Right lobe of liver (tissue), 4 donors: ENCODE measurements around the gene ERCC2.

ENCODE experiments used
- POLR2A ChIP-seq: fragments of 450-650 bp; IDR thresholded peaks from one replicate; pipeline ENCODE4 v1.6.1; 2017; ENCODE audit warnings: antibody characterized with exemption, mild to moderate bottlenecking
- TF ChIP-seq, protein P1 (sequence below), 4 donors: fragments of 200-600 bp in 3 of 4; fragments of 450-650 bp in 1 of 4; IDR thresholded peaks; one replicate each; pipeline versions ENCODE4 v1.5.1 to v1.8.0; 2016 to 2022; ENCODE audit warnings: antibody characterized with exemption in 4 of 4, mild to moderate bottlenecking in 2 of 4
- donor health status: DM: no; HTN: no; CAD: no.
- donor health status: DM: no; HTN: no; CAD: no.
- donor health status: DM: no; HTN: yes; CAD: no.

DNA sequence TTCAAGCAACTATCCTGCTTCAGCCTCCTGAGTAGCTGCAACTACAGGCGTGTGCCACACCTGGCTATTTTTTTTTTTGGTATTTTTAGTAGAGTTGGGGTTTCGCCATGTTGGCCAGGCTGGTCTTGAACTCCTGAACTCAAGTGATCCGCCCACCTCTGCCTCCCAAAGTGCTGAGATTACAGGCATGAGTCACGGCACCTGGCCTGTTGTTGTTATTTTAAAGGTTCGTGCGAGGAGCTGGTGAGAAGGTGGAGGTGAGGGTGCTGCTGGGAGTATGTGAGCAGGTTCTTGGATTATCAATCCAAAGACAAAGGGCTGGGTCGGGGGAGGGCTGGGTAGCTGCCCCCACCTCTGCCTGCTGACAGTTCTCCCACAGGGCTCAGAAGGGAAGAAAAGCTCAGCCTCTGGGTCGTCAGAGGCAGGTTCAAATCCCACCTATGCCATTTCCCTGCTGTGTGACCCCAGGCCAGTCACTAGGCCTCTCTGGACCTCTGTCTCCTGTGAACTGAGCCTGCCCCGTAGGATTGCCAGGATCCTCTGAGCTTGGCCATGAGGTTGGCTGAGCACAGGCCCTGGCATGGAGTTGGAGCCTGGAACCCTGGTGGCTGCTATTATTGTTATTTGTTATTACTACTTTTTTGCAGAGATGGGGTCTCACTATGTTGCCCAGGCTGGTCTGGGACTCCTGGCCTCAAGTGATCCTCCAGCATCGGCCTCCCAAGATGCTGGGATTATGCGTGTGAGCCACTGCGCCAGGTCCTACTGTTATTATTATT lies 49.2 kb downstream of the ERCC2 start:
- TF ChIP-seq, protein P1, sequence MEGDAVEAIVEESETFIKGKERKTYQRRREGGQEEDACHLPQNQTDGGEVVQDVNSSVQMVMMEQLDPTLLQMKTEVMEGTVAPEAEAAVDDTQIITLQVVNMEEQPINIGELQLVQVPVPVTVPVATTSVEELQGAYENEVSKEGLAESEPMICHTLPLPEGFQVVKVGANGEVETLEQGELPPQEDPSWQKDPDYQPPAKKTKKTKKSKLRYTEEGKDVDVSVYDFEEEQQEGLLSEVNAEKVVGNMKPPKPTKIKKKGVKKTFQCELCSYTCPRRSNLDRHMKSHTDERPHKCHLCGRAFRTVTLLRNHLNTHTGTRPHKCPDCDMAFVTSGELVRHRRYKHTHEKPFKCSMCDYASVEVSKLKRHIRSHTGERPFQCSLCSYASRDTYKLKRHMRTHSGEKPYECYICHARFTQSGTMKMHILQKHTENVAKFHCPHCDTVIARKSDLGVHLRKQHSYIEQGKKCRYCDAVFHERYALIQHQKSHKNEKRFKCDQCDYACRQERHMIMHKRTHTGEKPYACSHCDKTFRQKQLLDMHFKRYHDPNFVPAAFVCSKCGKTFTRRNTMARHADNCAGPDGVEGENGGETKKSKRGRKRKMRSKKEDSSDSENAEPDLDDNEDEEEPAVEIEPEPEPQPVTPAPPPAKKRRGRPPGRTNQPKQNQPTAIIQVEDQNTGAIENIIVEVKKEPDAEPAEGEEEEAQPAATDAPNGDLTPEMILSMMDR (IDR thresholded peaks at IDR 0.05): no peak
- no peak for TF ChIP-seq POLR2A
